ENCODE data around the gene ATP6V1G2. TPM values are rescaled to one million over a fixed set of nuclear protein-coding genes. Genes with fewer than 3 reads are reported as not detected.
"Not testable (repeated sequence)": the region's sequence is repeated elsewhere in the genome, so short reads cannot be mapped to it uniquely, and the experiment has no call there.

The ATP6V1G2 gene
- total RNA-seq, 4 donors from 2014 or later, result 0.64 to 1.6 (median 1.4) TPM; not detected in 1

GRCh38 chr6:31557443-31558317 lies 11.3 kb upstream of the ATP6V1G2 start:
- Histone ChIP-seq H3K9me3 (no peaks in the 10 kb centered on the region), H3K36me3 (peaks cover 52% of the 10 kb centered on the region), H3K4me3 (no peak overlapping the region), H3K27ac (no peak overlapping the region), H3K4me1 (peaks cover 26% of the 10 kb centered on the region), H3K27me3 (no peaks in the 10 kb centered on the region)
- no peak for DNase-seq (ENCODE audit: low spot score in 2 of 2)
- TF ChIP-seq POLR2A (IDR thresholded peaks at IDR 0.05), result no peak
- 71% methylated on average over 14 of the region's 24 CpGs for WGBS

- TF ChIP-seq POLR2A (IDR thresholded peaks at IDR 0.05), result no peak
- TF ChIP-seq CTCF (IDR thresholded peaks at IDR 0.05), result no peak
- TF ChIP-seq EP300 (IDR thresholded peaks at IDR 0.05), result no peak
- TF ChIP-seq POLR2AphosphoS5 (IDR thresholded peaks at IDR 0.05), result no peak
- WGBS, result 78% methylated on average over 3 of the region's 3 CpGs
- H3K9me3 ChIP-seq, result no peaks in the 10 kb centered on the region
- peaks cover 25% of the 10 kb centered on the region for H3K4me1 ChIP-seq
- DNase-seq (ENCODE audit: low spot score in 2 of 2), result no peak
- peaks cover 61% of the 10 kb centered on the region for H3K36me3 ChIP-seq
- H3K27me3 ChIP-seq, result no peaks in the 10 kb centered on the region
- no peak overlapping the region for H3K4me3 ChIP-seq
- no peak overlapping the region for H3K27ac ChIP-seq
Measured at GRCh38 chr6:31556307-31556706, 9.9 kb upstream of the ATP6V1G2 start.

DNA sequence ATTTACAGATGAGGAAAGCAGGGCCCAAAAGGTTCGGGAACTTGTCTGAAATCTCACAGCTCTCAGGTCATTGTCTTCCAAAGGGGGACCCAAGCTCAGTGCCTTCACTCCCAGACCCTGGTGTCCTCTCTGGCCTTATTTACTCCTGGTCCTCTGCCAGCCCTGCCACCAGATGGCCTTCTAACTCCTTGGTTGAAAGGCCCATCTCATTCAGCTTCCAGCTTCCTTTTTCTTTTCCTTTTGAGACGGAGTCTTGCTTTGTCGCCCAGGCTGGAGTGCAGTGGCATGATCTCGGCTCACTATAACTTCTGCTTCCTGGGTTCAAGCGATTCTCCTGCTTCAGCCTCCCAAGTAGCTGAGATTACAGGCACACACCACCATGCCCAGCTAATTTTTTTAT lies 5.0 kb upstream of the ATP6V1G2 start:
- not testable (repeated sequence) for H3K27ac ChIP-seq; H3K9me3 ChIP-seq; H3K4me3 ChIP-seq; DNase-seq (ENCODE audit: low spot score in 2 of 2); H3K27me3 ChIP-seq
- peaks cover 51% of the 10 kb centered on the region for H3K36me3 ChIP-seq
- peaks cover 18% of the 10 kb centered on the region for H3K4me1 ChIP-seq
- WGBS, result 63% methylated on average over 5 of the region's 5 CpGs

- peaks cover 38% of the 10 kb centered on the region for H3K36me3 ChIP-seq
- 87% methylated on average over 2 of the region's 2 CpGs for WGBS
- DNase-seq (ENCODE audit: low spot score in 2 of 2), result no peak
- peak overlapping the region; percentile 40 for H3K4me3 ChIP-seq
- peaks cover 22% of the 10 kb centered on the region for H3K4me1 ChIP-seq
- H3K27me3 ChIP-seq, result no peaks in the 10 kb centered on the region
- H3K27ac ChIP-seq, result peak overlapping the region; percentile 57
- H3K9me3 ChIP-seq, result no peaks in the 10 kb centered on the region
- TF ChIP-seq CTCF (IDR thresholded peaks at IDR 0.05) (no peak), EP300 (IDR thresholded peaks at IDR 0.05) (no peak), POLR2AphosphoS5 (IDR thresholded peaks at IDR 0.05) (no peak), POLR2A (IDR thresholded peaks at IDR 0.05) (no peak)
Measured at GRCh38 chr6:31548544-31548873, 2.1 kb upstream of the ATP6V1G2 start.

- Histone ChIP-seq H3K27me3 (no peaks in the 10 kb centered on the region), H3K27ac (peak overlapping the region; percentile 57), H3K36me3 (peaks cover 34% of the 10 kb centered on the region), H3K4me3 (peak overlapping the region; percentile 40), H3K9me3 (no peaks in the 10 kb centered on the region), H3K4me1 (peaks cover 25% of the 10 kb centered on the region)
- TF ChIP-seq POLR2A (IDR thresholded peaks at IDR 0.05) (no peak), CTCF (IDR thresholded peaks at IDR 0.05) (no peak), EP300 (IDR thresholded peaks at IDR 0.05) (no peak), POLR2AphosphoS5 (IDR thresholded peaks at IDR 0.05) (no peak)
- DNase-seq (ENCODE audit: low spot score in 2 of 2), result peak in 1 of 2 donors; percentile 74
- 78% methylated on average over 24 of the region's 24 CpGs for WGBS
Measured at GRCh38 chr6:31547727-31548543, 1.5 kb upstream of the ATP6V1G2 start.

Measured in suprapubic skin (tissue), 4 donors.